IPS-15b (cell line): ENCODE data around the gene PRDM12.

Experiments used
- H3K27me3 ChIP-seq: one replicate; pipeline ENCODE4 v1.6.1; 2013; ENCODE audit warnings: low read length; ENCODE audit not compliant: control insufficient read depth, insufficient read depth
- H3K36me3 ChIP-seq: one replicate; pipeline ENCODE4 v1.6.1; 2013; ENCODE audit warnings: low read length; ENCODE audit not compliant: control insufficient read depth, insufficient read depth
- H3K4me1 ChIP-seq: one replicate; pipeline ENCODE4 v1.6.1; 2013; ENCODE audit warnings: mild to moderate bottlenecking, low read length; ENCODE audit not compliant: control insufficient read depth, insufficient read depth
- H3K4me3 ChIP-seq: one replicate; pipeline ENCODE4 v1.5.1; 2013; ENCODE audit warnings: low read depth, low read length
- H3K9ac ChIP-seq: one replicate; pipeline ENCODE4 v1.6.1; 2013; ENCODE audit warnings: low read depth, mild to moderate bottlenecking, low read length
- H3K9me3 ChIP-seq: one replicate; pipeline ENCODE4 v1.6.1; 2013; ENCODE audit warnings: mild to moderate bottlenecking, low read length; ENCODE audit not compliant: control insufficient read depth, insufficient read depth

Gene PRDM12

GRCh38 chr9:130664251-130665028 is at the start of gene PRDM12:
PRDM12 (plus strand) TSS chr9:130664594; CDS start chr9:130664654, 60 bp downstream.
- H3K4me1 ChIP-seq: peaks cover 5% of the 10 kb centered on the region
- H3K9me3 ChIP-seq: no peaks in the 10 kb centered on the region
- H3K4me3 ChIP-seq: peak within 1 kb of the TSS; percentile 49
- no peak within 1 kb of the TSS for H3K9ac ChIP-seq
- peaks cover 91% of the 10 kb centered on the region for H3K27me3 ChIP-seq
- no peaks in the 10 kb centered on the region for H3K36me3 ChIP-seq

- Histone ChIP-seq H3K27me3 (no peaks in the 10 kb centered on the region), H3K9me3 (no peaks in the 10 kb centered on the region), H3K4me1 (no peaks in the 10 kb centered on the region), H3K36me3 (peaks cover 62% of the 10 kb centered on the region), H3K9ac (no peak overlapping the region), H3K4me3 (no peak overlapping the region)
Measured at GRCh38 chr9:130616451-130616850, 47.9 kb upstream of the PRDM12 start.

DNA sequence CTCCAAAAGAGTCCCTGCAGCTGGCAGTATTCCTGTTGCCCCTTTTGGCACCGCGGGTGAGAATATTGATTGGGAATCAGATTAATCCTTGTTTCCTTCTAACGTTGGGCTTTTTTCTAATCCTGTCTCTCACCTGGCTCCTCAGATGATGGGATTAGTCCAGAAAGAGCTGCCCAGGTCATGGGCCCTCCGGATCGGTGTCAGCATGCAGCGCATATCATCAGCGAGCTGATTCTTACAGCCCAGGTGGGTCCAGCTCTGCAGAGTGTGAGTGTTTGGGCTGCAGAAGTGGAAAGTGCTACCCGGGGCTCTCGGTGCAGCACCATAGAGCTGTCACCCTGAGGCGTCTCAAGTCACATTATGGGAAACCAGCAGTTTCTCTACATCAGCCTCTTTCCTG is 40.9 kb upstream of the PRDM12 start:
- Histone ChIP-seq H3K4me3 (no peak overlapping the region), H3K36me3 (peaks cover 56% of the 10 kb centered on the region), H3K9me3 (no peaks in the 10 kb centered on the region), H3K4me1 (no peaks in the 10 kb centered on the region), H3K9ac (no peak overlapping the region), H3K27me3 (no peaks in the 10 kb centered on the region)

DNA sequence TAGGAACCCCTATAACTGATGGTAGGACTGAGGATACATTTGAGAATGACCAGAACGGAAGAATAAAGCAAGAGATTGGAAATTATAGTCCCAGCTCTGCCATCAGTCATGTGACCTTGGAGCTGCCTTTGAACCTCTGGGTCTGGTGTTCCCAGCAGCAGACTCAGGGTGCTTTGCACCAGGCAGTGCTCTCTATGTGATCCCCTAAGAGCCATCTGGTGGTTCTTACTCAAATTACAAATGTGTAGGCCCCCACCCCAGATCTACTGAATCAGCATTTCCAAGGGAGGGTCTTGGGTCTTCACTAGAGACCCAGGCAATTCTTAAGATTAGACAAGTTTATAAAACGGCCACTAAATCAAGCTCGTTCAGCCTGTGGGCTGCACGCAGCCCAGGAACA is 40.2 kb upstream of the PRDM12 start:
- Histone ChIP-seq H3K36me3 (peaks cover 55% of the 10 kb centered on the region), H3K4me3 (no peak overlapping the region), H3K4me1 (no peaks in the 10 kb centered on the region), H3K27me3 (no peaks in the 10 kb centered on the region), H3K9ac (no peak overlapping the region), H3K9me3 (no peaks in the 10 kb centered on the region)

DNA sequence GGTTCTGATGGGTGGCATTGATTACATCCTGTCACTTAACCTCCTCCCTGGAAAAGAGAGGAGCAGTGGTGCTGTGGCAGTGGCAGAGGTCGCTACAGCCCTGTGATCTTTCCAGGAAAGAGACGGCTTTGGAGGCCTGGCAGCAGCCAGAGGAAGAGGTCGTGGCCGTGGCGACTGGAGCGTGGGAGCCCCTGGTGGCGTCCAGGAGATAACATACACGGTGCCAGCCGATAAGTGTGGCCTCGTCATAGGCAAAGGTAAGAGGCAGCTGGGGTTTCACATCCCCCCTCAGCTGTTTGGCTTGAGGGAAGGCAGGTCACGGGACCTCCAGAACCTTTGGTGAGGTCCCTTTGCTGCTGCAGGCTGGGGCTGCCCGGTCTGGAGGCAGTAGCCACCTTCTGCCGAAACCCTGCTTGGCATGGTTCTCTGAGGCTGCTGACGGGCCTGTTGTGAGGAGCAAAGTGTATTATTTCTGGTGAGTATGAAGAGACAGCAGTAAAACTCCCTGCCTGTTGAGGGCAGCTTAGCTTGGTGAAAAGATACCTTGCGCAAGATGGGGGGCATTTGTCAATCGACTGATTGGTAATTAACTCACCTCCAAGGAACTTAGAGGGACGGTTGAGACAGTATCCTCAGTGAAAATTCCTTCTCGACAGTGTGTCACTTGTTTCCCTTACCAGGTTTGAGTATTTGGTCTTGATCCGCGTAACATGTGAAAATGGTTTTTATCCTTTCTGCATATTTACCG is 38.0 kb upstream of the PRDM12 start:
- Histone ChIP-seq H3K36me3 (peaks cover 49% of the 10 kb centered on the region), H3K9me3 (no peaks in the 10 kb centered on the region), H3K4me3 (no peak overlapping the region), H3K27me3 (no peaks in the 10 kb centered on the region), H3K4me1 (peaks cover 2% of the 10 kb centered on the region), H3K9ac (no peak overlapping the region)

DNA sequence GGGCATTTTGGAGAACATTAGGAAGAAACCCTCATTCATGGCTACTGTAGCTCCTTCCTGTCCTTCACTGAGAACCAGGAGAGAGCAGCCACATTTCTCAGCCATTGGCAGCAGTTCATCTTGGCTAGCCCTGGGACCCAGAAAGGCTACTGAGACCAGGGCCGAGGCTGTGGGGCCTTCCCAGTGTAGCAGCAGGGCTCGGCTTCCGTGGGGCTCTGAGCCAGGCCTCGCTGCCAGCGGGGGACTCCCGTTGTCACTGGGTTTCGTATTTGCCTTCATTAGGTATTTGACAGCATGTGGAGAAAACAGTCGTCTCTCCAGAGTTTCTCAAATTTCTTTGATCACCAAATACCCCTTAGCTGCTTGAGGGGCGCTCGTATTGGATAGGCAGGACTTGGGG is 37.3 kb upstream of the PRDM12 start:
- peaks cover 55% of the 10 kb centered on the region for H3K36me3 ChIP-seq
- peaks cover 2% of the 10 kb centered on the region for H3K4me1 ChIP-seq
- H3K9me3 ChIP-seq: no peaks in the 10 kb centered on the region
- no peaks in the 10 kb centered on the region for H3K27me3 ChIP-seq
- no peak overlapping the region for H3K9ac ChIP-seq
- H3K4me3 ChIP-seq: no peak overlapping the region

- Histone ChIP-seq H3K4me1 (peaks cover 2% of the 10 kb centered on the region), H3K27me3 (no peaks in the 10 kb centered on the region), H3K9me3 (no peaks in the 10 kb centered on the region), H3K4me3 (no peak overlapping the region), H3K36me3 (peaks cover 63% of the 10 kb centered on the region), H3K9ac (no peak overlapping the region)
Measured at GRCh38 chr9:130627896-130628792, 36.2 kb upstream of the PRDM12 start.

DNA sequence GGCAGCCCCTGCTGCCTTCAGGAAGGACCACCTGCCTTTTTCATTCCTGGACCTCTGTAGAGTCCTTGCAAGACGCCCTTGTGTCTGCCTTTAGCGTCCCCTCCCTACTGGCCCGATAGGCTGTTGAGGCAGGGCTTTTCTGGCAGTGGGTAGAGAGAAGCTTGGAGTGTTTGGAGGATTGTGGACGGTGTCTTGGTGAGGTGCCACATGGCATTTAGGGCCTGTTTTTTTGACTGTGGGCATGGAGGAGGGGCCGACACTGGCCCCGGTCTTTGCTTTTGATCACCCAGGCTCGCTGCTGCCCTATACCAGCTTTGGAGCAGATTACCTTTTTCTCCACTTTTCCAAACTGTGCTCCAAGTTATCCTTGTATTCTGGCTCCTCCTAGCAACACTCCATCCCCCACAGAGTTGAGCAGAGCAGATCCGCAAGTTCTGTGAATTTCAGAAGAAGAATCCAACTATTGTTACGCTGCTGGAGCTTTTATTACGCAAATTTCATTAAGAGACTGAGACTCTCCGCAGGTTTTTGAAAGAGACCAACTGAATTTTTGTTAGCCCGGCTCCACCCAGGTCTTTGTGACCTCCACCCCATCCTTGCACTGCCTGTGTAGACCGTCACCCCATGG is 34.8 kb upstream of the PRDM12 start:
- H3K4me3 ChIP-seq: no peak overlapping the region
- H3K9me3 ChIP-seq: no peaks in the 10 kb centered on the region
- peaks cover 65% of the 10 kb centered on the region for H3K36me3 ChIP-seq
- no peaks in the 10 kb centered on the region for H3K27me3 ChIP-seq
- H3K9ac ChIP-seq: no peak overlapping the region
- peaks cover 2% of the 10 kb centered on the region for H3K4me1 ChIP-seq

DNA sequence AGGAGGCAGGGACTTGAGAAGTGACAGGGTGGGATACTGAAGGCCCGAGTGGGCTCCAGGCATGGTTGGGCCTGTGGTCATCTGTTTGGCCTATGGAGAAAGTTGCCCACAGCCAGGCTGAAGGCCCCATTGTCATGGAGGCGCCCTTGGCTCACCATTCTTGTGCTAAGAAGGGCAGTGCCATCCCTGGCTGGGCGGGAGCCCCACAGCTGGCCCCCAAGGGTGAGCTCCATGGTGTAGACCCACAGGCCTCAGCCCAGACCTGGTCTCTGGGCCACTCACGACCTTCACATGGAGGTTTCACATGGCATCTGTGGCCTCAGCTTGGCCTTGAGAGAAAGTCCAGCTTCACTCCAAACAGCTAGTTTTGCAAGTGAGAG is 34.3 kb upstream of the PRDM12 start:
- H3K27me3 ChIP-seq: no peaks in the 10 kb centered on the region
- no peaks in the 10 kb centered on the region for H3K9me3 ChIP-seq
- H3K4me1 ChIP-seq: peaks cover 2% of the 10 kb centered on the region
- no peak overlapping the region for H3K9ac ChIP-seq
- H3K4me3 ChIP-seq: no peak overlapping the region
- H3K36me3 ChIP-seq: peaks cover 67% of the 10 kb centered on the region

- Histone ChIP-seq H3K4me1 (peaks cover 2% of the 10 kb centered on the region), H3K9me3 (no peaks in the 10 kb centered on the region), H3K9ac (no peak overlapping the region), H3K27me3 (no peaks in the 10 kb centered on the region), H3K36me3 (peaks cover 65% of the 10 kb centered on the region), H3K4me3 (no peak overlapping the region)
Measured at GRCh38 chr9:130630506-130631330, 33.7 kb upstream of the PRDM12 start.
